AG08396 (cell line): ENCODE measurements around the gene SUPT16H.
A peak's percentile ranks its signal among the peaks of the same experiment; 100 is the strongest.
"Not testable (repeated sequence)": the region's sequence is repeated elsewhere in the genome, so short reads cannot be mapped to it uniquely, and the experiment has no call there.

ENCODE experiments used
- DNase-seq: peaks from one replicate; pipeline ENCODE4 v3.0.0; 2012; ENCODE audit warnings: low spot score, mixed read lengths

The SUPT16H gene

DNA sequence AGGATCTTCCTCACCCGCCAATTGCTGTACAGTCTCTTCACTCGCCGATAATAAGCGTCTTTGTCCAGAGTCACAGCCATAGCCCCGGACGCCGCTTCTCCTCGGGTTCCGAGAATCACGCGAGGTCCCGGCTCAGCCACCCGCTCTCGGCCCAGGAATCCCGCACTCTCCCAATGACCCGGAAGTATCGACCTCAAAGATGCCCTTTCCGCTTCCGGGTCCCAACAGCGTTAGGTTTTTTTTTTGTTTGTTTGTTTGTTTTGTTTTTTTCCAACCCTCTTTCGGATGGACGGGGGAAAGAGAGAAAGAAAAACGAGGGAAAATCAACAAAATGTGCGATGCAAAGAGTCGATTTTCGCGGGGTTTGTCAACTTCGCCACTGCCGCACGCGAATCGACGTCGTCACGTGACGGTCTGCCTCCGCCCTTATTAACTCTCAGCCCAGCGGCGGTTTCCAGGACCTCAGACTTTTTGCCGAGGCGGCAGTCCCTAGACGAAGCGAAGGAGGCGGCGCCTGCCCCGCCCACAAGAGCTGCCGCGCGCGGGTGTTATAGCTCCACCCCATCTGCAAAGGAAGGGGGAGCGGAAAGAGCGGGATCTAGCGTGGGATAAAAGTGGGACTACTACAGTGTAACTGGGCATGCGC is at the start of gene SUPT16H:
Gene SUPT16H (minus strand): TSS at position 172 of the 646 bp plus-strand sequence. CDS start 92 bp downstream, at position 80.
- DNase-seq = peak; percentile 90

DNA sequence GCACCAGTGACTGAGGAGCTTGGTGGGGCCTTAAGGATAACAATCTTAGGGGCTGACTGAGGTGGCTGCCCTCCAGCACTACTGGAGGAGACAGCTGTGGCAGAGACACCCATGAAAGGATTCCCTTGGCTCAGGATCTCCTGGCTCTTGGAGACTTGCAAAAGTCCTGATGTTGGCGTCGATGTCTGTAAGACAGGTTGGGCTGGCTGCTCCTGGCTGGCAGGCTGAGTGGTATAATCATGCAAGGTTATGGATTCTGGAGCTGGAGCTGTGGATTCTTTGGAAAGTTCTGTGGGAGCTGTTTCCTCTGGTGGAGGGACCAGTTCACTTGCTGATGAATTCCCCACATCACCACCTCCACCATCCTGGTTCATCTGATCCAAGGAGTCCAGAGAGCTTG is 47.3 kb upstream of the SUPT16H start:
- DNase-seq = no peak

DNA sequence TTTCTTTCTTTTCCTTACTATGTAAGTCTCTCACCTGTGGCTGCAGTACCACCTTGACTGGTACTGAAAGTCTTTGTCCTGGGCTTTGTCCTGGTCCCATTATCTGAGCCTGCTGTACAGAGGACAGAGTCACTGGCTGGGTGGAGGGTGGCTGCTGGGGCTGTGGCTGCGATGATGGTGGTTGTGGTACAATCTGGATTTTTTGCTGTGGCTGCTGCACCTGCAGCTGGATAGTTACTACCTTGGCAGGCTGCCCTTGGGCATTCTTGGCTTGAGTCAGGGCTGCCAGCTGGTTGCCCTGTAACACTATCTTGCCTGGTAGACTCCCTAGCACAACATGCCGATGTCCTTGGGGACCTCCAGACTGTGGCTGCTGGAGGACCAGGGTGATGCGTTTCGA is 45.1 kb upstream of the SUPT16H start:
- no peak for DNase-seq

DNA sequence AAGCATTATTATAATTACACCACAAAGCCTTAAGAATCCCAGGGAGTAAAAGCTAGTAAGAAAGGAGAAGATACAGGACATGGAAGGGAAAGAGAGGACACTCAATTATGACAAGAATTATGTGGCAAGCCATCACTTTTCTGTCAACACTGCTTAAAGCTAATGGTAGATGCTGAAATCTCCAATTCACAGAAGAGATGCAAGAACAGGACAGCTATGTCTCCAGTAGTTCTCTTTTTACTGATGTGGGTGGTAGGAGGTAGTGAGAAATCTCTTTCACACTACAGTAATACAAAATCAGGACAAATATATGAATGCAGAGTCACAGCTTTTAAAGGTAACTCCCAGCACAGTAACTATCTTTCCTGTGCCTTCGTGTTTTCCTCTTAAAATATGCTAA is 42.9 kb upstream of the SUPT16H start:
- no peak for DNase-seq

DNA sequence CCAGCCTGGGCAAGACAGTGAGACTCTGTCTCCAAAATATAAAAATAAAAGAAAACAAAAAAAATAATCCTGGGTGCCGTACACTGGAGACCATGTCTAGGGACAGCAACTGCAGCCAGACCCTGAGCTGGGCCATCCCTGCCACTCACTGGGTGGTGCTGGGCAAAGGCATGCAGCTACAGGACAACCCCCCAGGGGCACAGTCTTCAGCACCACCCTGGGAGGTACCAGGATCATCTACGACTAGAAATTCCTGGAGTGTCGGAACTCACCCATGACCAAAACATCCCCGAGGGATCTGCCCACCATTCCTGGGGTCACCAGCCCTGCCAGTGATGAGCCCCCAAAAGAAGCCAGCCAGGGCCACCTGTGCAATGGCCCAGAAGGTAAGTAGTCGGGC is 35.7 kb upstream of the SUPT16H start:
- no peak for DNase-seq

DNA sequence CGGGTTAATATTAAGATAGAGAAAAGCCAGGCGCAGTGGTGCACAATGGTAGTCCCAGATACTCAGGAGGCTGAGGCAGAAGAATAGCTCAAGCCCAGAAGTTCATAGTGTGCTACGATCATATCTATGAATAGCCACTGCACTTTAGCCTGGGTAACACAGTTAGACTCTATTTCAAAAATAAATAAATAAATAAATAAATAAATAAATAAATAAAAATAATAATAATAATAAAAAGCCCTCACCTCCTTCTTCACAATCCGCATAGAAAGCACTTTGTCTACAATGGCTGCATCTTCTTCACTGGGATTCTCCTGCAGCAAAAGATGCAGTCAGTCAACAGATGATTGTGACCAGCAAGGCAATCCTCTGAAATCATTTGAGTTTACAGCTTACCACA is 31.5 kb upstream of the SUPT16H start:
- no peak for DNase-seq

DNA sequence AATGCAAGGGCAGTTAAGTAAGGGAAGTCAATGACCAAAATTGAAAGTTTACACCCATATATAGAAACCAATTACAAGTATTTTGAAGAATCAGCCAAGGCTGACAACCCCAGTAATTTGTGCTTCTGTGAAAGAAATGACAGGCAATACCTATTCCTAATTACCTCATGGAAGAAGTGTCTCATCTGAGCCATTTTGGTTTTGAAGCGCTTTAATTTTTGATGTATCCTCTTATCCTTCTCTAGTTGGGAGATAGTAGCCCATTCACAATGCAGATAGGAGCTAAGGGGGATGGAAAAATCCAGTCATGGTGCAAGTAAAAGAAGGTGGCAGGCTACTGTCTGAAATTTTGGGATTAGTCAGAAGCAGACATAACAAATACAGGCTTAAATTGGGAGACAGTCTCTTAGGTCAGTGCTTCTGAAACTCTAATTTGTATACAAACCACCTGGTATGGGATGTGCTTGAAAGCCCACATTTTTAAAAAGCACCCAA is 30.4 kb upstream of the SUPT16H start:
- DNase-seq = no peak

DNA sequence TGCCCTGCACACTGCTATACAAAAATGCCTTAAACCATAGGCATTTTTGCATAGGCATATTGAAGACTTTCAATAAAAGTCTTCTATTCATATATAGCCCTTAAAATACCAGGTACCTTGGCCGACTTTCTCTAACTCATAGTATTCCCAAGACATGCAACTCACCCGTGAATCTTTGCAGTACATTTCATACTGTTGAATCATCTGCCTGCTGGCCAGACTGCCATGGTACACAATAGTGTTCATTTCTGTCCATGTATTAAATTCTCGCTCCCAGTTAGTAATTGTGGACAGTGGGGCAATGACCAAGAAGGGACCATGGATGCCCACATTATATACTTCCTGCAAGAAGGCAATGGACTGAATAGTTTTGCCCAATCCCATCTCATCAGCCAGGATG is 24.3 kb upstream of the SUPT16H start:
- peak; percentile 35 for DNase-seq

DNA sequence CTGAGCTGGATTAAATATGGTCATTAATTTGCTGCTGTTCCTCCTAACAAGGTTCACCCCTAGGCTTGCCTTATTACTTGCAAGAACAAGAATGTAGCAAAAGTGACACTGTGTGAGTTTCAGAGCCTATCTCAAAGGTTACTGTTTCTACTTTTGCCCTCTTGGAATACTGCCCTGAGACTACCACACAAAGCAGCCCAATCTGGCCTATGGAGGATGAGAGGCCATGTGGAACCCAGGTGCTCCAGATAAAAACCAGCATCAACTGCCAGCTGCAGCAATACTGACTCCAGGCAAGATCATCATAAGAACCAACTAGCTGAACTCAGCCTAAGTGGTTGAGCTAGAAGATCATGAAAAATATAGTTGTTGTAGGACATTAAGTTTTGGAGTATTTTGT is 22.4 kb upstream of the SUPT16H start:
- no peak for DNase-seq

DNA sequence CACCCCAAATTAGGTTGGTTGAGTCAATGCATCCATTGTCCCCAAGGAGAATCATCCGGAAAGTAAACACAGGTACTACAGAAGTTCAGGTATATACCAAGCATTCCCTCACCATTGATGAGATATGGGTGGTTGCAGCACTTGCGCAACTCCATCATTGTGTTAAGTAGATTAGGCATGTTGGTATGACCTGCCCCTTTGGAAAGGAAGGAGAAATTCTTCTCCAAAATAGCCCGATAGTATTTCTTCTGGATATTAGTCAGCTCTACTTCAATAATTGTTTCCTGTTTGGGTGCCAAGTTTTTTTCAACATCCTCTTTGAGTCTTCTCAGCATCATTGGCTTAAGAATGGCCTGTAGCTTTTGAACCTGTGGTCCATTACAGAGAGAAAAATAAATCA is 21.3 kb upstream of the SUPT16H start:
- DNase-seq = no peak

DNA sequence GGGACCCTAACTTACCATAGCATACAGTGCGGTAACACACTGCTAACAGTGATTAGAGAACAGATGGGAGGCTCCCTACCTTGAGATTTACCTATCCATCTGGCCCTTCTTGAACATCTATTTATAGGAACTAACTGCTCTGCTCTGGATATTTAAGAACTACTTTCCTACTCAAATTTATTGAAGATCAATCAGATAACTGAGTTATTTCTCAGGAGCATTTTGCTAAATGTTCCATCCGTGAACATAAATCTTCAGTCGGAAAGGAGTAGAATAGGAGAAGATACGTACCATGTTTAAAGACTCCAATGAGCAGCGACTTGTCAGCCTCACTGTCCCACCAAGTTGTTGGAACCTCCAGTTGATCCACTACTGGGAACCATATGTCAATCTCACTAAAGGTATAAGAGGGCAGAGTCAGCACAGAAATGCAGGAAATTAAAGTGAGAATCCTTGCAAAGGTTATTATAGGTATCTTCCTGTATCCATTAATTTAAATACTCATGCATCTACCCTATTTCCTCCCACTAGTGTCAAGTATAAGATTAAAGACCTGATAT is 15.6 kb upstream of the SUPT16H start:
- no peak for DNase-seq

- no peak for DNase-seq
Measured at GRCh38 chr14:21398901-21399300, 15.1 kb upstream of the SUPT16H start.

DNA sequence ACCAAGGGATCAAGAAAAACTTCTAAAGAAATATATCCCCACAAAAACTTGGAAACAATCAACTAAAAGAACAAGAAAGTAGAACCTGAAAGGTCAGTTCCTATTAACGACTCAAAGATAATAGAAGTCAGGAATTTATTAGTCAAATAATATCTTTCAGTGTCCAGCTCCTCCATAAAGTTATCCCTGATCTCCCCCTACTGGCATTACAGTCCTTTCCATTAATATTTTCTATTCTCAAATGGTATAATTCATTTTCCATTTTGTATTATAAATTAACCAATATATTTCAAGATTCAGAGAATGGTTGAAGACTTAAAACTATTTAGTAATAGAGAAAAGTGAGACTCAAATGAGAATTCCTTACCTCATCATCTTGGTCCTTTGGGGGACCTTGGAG is 11.6 kb upstream of the SUPT16H start:
- DNase-seq = no peak

GRCh38 chr14:21385188-21385904 is 1.5 kb upstream of the SUPT16H start:
- no peak for DNase-seq

DNA sequence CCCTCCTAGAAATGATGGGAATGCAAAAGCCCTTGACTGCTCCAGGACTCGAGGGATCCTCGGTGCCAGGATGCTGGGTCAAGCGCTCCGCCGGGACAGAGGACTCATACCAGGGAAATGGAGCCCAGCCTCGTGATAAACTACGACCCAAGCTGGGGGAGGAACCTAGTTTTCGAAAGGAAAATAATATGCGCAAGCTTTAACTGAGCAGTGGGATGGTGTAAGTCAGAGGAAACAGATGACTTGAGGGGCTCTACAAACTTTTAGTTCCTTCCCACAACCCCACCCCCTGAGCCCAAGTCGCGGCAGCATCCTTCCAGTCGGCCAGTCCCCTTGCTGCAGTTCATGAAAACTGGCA is 654 bp upstream of the SUPT16H start:
- no peak for DNase-seq

DNA sequence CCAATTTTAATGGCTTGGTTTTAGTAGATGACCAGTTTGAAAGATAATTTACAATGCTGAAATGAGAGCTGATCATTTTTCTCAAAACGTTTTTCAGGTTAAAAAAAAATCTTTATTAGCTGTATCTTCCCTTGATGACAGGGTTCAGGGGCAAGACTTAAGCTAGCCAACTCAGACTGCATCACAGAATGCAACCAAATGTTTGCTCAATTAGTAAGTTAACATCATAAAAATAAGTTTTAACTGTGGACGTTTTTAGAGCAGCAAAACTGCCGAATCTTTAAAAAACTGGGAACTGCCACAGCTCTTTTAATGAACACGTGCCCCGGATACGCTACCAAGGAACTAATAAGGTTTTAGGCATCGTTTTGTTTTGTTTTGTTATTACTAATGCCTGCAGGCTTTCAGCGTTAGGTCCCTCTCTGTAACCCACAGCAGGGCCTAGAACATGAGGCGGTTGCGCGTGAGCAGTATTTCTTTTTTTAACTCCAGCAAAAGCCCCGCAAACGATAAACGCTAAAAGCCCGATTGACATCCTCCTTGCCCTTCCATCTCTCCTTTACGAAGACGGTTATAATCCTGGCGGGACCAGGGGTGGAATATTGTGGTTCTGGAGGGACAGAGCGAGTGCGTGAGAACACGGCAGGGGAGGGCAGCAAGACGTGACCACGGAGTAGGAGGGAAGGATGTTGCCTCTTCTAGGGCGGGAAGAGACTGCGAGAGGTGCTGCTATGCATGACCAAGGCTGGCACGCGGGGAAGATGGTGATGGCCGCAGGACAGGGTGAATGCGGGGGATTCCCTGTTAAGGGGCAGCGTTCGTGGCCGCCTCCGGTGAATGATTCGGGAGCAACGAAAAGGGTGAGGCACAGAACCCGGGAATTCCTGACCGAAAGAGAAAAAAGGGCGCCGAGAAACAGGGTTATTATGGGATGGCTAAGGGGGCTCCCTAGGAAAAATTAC is 652 bp downstream of the SUPT16H start:
- DNase-seq = peak; percentile 49

DNA sequence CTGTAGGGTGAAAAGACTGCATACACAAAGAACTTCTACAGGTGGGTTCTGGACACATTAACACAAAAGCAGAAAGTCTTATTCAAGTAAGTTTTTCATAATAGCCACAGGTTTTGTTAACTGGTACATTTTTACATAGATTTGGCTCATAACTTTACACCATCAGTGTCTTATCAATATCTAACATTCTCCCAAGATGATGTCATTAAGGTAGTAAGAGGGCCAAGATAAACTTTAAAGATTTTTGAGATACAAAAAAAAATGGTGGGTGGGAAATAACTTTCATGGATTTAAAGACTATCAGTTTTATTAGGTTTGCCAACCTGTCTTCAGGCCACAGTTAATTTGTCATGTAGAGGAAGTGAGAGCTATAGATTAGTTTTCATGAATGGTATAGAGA is 1.7 kb downstream of the SUPT16H start:
- no peak for DNase-seq

GRCh38 chr14:21379338-21379737 is 4.5 kb downstream of the SUPT16H start:
- no peak for DNase-seq

DNA sequence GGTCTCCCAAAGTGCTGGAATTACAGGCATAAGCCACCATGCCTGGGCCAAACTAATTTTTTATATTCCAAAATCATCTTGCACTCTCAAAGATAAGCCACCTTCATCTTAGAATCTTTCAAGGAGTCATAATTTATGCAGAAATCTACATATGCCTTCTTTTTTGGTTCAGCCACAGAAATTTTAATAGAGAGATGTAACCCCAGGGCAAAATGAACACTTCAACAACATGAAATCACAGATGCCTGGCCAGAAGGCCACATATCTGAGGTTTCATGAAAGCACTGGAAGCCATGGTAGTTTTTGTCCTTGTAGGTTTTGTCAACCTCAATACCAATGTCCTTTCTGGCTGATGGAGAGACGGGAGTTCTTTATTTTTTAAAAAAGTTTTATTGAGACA is 9.8 kb downstream of the SUPT16H start:
- DNase-seq = no peak

GRCh38 chr14:21372814-21373213 is 11.0 kb downstream of the SUPT16H start:
- DNase-seq = not testable (repeated sequence)

- DNase-seq = no peak
Measured at GRCh38 chr14:21369949-21370679, 13.7 kb downstream of the SUPT16H start.
